ENCODE measurements around the gene SH2D1A.

DNA sequence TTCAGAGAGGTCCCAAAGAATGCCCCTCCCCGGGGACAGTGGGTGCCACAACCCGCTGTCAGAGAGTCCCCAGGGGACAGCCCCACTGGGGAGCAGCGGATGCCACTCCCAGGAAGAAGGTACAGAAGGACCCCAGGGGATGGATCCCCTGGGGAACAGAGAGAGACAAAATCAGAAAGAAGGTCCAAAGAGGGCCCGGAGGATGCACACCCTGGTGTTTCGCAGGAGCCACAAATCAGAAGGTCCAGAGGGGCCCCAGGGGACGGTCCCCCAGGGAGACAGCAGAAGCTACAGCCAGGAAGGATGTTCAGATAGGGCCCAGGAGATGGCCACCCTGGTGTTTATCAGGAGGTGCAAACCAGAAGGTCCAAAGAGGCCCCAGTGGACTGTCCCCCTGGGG lies 12.5 kb upstream of the SH2D1A start:
- no peak for TF ChIP-seq POLR2A (IDR thresholded peaks at IDR 0.05)
- TF ChIP-seq, protein P1, sequence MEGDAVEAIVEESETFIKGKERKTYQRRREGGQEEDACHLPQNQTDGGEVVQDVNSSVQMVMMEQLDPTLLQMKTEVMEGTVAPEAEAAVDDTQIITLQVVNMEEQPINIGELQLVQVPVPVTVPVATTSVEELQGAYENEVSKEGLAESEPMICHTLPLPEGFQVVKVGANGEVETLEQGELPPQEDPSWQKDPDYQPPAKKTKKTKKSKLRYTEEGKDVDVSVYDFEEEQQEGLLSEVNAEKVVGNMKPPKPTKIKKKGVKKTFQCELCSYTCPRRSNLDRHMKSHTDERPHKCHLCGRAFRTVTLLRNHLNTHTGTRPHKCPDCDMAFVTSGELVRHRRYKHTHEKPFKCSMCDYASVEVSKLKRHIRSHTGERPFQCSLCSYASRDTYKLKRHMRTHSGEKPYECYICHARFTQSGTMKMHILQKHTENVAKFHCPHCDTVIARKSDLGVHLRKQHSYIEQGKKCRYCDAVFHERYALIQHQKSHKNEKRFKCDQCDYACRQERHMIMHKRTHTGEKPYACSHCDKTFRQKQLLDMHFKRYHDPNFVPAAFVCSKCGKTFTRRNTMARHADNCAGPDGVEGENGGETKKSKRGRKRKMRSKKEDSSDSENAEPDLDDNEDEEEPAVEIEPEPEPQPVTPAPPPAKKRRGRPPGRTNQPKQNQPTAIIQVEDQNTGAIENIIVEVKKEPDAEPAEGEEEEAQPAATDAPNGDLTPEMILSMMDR (IDR thresholded peaks at IDR 0.05), result no peak

Data from body of pancreas (tissue), 4 donors.